GM12873 (cell line): ENCODE data around the gene MAPK8IP3.

Experiments
- TF ChIP-seq, protein P1 (sequence below): IDR thresholded peaks from 2 replicates; pipeline ENCODE4 v1.5.1; 2012; ENCODE audit warnings: low read depth, mild to moderate bottlenecking, moderate library complexity, low read length, control low read depth; ENCODE audit not compliant: insufficient read depth; ENCODE audit errors: missing control alignments

Gene MAPK8IP3

DNA sequence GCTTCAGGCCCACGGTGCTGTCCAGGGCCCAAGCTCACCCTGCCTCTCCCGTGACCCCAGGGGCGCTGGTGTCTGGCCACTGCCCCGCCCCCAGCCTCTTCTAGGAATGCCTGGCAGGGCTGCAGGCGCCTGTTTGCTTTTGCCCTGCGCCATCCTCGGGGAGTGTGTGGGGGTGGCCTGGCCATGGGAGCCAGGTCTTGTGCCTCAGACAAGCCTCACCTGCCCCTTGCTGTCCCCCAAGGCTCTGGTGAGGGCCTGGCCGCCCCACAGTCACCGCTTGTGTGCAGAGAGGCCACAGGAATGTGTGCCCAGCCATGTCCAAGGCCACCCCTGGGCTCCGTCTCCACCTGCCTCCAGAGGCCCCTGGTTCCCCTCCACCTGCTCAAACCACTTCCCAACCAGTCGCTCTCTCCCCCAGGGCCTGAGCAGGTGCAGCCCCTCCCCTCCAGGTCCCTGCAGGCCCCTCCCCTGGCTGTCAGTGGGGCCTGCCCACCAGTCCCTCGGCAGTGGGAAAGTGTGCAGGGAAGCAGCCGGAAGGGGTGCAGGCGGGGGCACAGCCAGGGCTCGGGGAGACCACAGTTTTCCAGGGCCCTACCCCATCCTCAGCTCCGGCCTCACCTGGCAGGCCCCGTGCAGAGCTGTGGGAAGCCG, 88.4 kb downstream of the MAPK8IP3 start:
- TF ChIP-seq, protein P1, sequence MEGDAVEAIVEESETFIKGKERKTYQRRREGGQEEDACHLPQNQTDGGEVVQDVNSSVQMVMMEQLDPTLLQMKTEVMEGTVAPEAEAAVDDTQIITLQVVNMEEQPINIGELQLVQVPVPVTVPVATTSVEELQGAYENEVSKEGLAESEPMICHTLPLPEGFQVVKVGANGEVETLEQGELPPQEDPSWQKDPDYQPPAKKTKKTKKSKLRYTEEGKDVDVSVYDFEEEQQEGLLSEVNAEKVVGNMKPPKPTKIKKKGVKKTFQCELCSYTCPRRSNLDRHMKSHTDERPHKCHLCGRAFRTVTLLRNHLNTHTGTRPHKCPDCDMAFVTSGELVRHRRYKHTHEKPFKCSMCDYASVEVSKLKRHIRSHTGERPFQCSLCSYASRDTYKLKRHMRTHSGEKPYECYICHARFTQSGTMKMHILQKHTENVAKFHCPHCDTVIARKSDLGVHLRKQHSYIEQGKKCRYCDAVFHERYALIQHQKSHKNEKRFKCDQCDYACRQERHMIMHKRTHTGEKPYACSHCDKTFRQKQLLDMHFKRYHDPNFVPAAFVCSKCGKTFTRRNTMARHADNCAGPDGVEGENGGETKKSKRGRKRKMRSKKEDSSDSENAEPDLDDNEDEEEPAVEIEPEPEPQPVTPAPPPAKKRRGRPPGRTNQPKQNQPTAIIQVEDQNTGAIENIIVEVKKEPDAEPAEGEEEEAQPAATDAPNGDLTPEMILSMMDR, result no peak

DNA sequence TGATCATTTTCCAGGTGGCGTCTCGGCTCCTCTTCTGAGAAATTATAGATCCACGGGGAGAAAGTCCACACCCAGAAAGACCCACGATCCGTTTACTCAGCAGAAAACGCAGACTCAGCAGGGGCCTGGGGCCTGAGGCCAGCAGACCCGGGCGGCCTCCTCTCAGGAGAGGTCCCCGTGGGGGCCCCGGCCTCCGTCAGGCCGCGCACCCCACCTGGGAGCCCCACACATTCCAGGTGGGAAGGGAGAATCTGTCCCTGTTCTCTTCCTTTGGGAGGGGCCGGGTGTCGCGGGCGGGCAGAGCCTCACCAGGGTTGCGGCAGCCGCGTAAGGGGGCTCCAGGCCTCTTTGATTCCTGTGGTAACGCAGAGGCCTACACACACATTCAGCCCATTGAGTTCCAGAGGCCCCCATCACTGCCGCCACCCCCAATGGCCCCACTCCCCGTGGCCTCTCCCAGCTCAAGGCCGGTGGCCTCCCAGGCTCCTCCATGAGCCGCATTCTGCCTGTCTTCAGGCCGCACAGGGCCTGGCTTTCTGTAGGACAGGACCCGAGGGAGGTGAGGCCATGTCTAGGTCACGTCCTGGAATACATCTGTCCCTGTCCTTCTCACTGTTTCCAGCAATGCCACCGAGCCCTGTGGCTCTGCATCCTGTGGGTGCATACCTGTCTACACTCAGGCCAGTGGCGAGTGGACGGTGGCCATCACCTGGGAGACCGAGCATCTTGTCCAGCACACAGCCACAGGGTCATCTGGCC, 89.1 kb downstream of the MAPK8IP3 start:
- TF ChIP-seq, protein P1, result no peak

DNA sequence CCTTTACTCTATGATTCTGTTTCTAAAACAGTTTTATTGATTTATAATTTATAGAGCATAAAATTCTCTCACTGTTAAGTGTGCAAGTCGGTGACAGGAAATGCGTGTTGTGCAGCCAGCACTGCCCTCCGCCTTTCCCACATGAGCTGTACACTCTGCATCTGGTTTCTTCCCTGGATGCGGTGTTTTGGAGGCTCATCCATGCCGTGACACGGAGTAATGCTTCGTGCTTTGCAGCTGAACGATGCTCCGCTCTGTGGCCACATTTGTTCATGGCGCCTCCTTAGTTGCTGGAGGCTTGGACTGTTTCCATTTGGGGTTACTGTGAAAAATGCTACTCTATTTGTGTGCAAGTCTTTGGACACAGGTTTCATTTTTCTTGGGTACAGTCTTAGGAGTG, 94.7 kb downstream of the MAPK8IP3 start:
- TF ChIP-seq, protein P1, result no peak

DNA sequence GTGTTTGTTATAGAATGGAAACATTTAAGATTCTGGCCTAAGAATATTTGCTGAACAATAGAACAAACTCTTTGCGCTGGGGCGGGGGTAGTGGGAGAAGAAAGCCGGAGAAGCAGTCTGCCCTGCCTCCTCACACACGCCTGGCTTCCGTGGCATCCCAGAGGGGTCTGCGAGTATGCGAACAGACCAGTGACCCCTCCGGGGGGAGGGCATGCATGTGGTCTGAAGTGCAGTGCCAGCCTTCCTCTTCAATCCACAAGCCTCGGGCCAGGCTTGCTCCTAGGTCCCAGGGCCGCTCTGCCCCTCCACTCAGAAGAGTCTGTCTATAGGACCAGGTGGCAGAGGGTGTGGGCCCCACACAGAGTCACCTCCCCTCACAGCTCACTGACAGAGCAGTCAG, 101.6 kb downstream of the MAPK8IP3 start:
- TF ChIP-seq, protein P1, result no peak

DNA sequence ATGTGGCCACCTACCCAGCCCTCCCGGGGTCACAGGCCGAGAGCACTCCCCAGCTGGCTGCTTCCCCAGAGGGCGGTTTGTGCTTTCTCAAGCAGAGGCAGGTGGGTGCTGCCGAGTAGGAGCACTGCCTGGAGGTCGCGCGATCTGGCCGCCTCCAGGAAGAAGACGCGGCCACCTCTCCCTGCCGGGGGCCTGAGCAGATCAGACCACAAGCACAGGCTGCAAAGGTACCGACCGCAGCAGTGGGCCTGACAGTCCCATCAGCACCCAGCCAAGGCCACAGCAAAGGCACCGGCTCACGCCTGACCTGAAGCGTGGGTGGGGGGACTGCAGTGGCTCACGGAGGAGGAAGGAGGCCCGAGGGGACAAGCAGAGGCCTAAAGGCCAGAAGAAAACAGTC, 102.7 kb downstream of the MAPK8IP3 start:
- TF ChIP-seq, protein P1, result no peak

DNA sequence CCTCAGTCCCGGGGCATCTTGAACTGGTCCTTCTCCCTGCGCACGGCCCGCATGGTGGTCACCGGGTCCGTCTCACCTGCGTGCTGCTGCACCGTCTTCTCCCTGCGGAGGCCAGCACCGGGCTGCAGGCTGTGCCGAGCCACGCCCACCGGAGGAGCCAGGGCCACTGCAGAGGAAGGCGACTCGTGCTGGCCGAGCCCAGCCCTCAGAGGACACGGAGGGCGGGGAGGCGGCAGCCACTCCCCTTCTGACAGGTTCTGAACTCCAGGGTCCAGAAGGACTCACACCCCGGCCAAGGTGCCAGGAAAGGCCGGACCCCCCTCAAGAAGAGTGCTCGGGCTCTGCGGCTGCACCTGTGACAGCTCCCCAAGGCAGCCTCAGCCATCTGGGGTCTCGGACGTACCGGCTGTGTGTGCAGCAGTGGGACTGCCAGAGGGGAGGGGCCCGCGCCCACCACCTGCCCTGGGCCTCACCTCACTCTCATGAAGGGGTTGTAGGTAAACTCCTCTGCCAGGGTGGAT, 103.3 kb downstream of the MAPK8IP3 start:
- TF ChIP-seq, protein P1, result no peak

DNA sequence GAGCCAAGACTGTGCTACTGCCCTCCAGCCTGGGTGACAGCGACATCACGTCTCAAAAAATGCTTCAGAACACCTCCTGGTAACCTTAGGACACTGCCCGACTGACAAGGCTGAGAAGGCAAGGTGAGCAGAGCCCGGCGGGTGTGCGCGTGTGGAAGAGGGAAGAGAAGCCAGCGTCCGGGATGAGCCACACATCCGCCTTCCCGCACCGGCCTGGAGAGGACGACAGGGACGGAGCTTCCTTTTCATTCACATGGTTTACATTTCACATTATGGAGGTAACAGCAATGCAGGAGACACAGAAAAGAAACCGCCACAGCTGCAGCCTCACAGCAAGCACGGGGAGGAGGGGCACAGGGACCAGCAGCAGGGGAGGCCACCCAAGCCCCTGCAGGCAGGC, 104.1 kb downstream of the MAPK8IP3 start:
- TF ChIP-seq, protein P1, result no peak
